Measurements from ENCODE around the gene KREMEN2. TPM values are rescaled to one million over a fixed set of nuclear protein-coding genes. Genes with fewer than 3 reads are reported as not detected.

KREMEN2 gene
- total and polyA plus RNA-seq, 9 of the 15 experiments (the other 6 are each of a cell fraction or from before 2014, with no cell fraction given): 0.04 to 7.7 (median 1.5) TPM; not detected in 1

DNA sequence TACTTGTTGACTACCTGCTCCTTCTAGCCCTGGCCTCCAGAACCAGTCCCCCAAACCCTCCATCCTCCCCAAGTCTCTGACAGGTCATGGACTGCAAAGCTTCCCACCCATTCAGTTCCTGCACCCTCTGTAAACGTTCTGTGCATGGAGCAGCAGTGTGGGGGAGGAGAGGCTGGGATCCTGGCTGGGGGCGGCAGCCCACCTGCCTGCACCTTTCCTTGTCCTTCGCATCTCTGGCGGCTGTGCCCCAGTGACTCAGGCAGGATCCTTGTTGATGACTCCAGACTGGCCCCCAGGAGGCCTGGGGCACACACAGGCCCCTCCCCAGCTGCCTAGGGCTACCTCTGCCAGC, 17.8 kb downstream of the KREMEN2 start (continued):
- TF ChIP-seq, protein P1, sequence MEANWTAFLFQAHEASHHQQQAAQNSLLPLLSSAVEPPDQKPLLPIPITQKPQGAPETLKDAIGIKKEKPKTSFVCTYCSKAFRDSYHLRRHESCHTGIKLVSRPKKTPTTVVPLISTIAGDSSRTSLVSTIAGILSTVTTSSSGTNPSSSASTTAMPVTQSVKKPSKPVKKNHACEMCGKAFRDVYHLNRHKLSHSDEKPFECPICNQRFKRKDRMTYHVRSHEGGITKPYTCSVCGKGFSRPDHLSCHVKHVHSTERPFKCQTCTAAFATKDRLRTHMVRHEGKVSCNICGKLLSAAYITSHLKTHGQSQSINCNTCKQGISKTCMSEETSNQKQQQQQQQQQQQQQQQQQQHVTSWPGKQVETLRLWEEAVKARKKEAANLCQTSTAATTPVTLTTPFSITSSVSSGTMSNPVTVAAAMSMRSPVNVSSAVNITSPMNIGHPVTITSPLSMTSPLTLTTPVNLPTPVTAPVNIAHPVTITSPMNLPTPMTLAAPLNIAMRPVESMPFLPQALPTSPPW (CRISPR knock-in tag; IDR thresholded peaks at IDR 0.05): peak; percentile 35; the same call in 1 of the 2 replicates
- TF ChIP-seq KLF16 (IDR thresholded peaks at IDR 0.05) (peak; percentile 3; the same call in 1 of the 2 replicates), RBBP5 (IDR thresholded peaks at IDR 0.05; ENCODE audit: borderline replicate concordance, insufficient read depth, low read length, poor library complexity, severe bottlenecking) (no peak), NFIC (IDR thresholded peaks at IDR 0.05) (0 out of 2 replicates have a peak, but pooled peaks have one; percentile 7), CSDE1 (IDR thresholded peaks at IDR 0.05) (0 out of 4 replicates have a peak, but pooled peaks of 1 of the 2 experiments have one; percentile 40), POLR2A (conservative IDR thresholded peaks at IDR 0.05) (no peak), ELF4 (CRISPR knock-in tag; IDR thresholded peaks at IDR 0.05) (0 out of 2 replicates have a peak, but pooled peaks have one; percentile 41), BHLHE40 (IDR thresholded peaks at IDR 0.05; ENCODE audit: low read length) (0 out of 2 replicates have a peak, but pooled peaks have one; percentile 2), OTX1 (CRISPR knock-in tag; IDR thresholded peaks at IDR 0.05) (peak; percentile 59; the same call in 1 of the 2 replicates), SMARCE1 (IDR thresholded peaks at IDR 0.05) (0 out of 2 replicates have a peak, but pooled peaks have one; percentile 7), ZNF143 (CRISPR knock-in tag; IDR thresholded peaks at IDR 0.05) (0 out of 2 replicates have a peak, but pooled peaks have one; percentile 28), ZBTB7A (IDR thresholded peaks at IDR 0.05; ENCODE audit: borderline replicate concordance, control insufficient read depth, low read depth, low read length) (peak; percentile 95), RAD21 (CRISPR knock-in tag; conservative IDR thresholded peaks at IDR 0.05 in 1 of 2, IDR thresholded peaks at IDR 0.05 in 1 of 2) (no peak; a peak in 1 of 4 replicates)
- TF ChIP-seq, protein P2, sequence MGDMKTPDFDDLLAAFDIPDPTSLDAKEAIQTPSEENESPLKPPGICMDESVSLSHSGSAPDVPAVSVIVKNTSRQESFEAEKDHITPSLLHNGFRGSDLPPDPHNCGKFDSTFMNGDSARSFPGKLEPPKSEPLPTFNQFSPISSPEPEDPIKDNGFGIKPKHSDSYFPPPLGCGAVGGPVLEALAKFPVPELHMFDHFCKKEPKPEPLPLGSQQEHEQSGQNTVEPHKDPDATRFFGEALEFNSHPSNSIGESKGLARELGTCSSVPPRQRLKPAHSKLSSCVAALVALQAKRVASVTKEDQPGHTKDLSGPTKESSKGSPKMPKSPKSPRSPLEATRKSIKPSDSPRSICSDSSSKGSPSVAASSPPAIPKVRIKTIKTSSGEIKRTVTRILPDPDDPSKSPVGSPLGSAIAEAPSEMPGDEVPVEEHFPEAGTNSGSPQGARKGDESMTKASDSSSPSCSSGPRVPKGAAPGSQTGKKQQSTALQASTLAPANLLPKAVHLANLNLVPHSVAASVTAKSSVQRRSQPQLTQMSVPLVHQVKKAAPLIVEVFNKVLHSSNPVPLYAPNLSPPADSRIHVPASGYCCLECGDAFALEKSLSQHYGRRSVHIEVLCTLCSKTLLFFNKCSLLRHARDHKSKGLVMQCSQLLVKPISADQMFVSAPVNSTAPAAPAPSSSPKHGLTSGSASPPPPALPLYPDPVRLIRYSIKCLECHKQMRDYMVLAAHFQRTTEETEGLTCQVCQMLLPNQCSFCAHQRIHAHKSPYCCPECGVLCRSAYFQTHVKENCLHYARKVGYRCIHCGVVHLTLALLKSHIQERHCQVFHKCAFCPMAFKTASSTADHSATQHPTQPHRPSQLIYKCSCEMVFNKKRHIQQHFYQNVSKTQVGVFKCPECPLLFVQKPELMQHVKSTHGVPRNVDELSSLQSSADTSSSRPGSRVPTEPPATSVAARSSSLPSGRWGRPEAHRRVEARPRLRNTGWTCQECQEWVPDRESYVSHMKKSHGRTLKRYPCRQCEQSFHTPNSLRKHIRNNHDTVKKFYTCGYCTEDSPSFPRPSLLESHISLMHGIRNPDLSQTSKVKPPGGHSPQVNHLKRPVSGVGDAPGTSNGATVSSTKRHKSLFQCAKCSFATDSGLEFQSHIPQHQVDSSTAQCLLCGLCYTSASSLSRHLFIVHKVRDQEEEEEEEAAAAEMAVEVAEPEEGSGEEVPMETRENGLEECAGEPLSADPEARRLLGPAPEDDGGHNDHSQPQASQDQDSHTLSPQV (IDR thresholded peaks at IDR 0.05): peak; percentile 21; the same call in 1 of the 2 replicates
- TF ChIP-seq, protein P3, sequence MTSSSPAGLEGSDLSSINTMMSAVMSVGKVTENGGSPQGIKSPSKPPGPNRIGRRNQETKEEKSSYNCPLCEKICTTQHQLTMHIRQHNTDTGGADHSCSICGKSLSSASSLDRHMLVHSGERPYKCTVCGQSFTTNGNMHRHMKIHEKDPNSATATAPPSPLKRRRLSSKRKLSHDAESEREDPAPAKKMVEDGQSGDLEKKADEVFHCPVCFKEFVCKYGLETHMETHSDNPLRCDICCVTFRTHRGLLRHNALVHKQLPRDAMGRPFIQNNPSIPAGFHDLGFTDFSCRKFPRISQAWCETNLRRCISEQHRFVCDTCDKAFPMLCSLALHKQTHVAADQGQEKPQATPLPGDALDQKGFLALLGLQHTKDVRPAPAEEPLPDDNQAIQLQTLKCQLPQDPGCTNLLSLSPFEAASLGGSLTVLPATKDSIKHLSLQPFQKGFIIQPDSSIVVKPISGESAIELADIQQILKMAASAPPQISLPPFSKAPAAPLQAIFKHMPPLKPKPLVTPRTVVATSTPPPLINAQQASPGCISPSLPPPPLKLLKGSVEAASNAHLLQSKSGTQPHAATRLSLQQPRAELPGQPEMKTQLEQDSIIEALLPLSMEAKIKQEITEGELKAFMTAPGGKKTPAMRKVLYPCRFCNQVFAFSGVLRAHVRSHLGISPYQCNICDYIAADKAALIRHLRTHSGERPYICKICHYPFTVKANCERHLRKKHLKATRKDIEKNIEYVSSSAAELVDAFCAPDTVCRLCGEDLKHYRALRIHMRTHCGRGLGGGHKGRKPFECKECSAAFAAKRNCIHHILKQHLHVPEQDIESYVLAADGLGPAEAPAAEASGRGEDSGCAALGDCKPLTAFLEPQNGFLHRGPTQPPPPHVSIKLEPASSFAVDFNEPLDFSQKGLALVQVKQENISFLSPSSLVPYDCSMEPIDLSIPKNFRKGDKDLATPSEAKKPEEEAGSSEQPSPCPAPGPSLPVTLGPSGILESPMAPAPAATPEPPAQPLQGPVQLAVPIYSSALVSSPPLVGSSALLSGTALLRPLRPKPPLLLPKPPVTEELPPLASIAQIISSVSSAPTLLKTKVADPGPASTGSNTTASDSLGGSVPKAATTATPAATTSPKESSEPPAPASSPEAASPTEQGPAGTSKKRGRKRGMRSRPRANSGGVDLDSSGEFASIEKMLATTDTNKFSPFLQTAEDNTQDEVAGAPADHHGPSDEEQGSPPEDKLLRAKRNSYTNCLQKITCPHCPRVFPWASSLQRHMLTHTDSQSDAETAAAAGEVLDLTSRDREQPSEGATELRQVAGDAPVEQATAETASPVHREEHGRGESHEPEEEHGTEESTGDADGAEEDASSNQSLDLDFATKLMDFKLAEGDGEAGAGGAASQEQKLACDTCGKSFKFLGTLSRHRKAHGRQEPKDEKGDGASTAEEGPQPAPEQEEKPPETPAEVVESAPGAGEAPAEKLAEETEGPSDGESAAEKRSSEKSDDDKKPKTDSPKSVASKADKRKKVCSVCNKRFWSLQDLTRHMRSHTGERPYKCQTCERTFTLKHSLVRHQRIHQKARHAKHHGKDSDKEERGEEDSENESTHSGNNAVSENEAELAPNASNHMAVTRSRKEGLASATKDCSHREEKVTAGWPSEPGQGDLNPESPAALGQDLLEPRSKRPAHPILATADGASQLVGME (CRISPR knock-in tag; IDR thresholded peaks at IDR 0.05): 0 out of 2 replicates have a peak, but pooled peaks have one; percentile 35
- TF ChIP-seq, protein P4, sequence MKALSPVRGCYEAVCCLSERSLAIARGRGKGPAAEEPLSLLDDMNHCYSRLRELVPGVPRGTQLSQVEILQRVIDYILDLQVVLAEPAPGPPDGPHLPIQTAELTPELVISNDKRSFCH (CRISPR knock-in tag; IDR thresholded peaks at IDR 0.05): no peak
- TF ChIP-seq, protein P4 (tag; IDR thresholded peaks at IDR 0.05): 0 out of 2 replicates have a peak, but pooled peaks have one; percentile 45

All from K562 (cell line).